GM23248 (cell line): ENCODE measurements around the gene TSEN2.

Experiments used
- EZH2 ChIP-seq: fragments of 200-600 bp; sonication (generic); IDR thresholded peaks from 2 replicates; pipeline ENCODE4 v1.6.1; 2018; ENCODE audit warnings: antibody characterized with exemption, mild to moderate bottlenecking; ENCODE audit not compliant: insufficient read depth, poor library complexity, severe bottlenecking
- EZH2phosphoT487 ChIP-seq: fragments of 200-600 bp; sonication (generic); IDR thresholded peaks from 2 replicates; pipeline ENCODE4 v1.6.1; 2018; ENCODE audit warnings: antibody characterized with exemption, moderate library complexity, mild to moderate bottlenecking, low read depth; ENCODE audit not compliant: insufficient read depth

DNA sequence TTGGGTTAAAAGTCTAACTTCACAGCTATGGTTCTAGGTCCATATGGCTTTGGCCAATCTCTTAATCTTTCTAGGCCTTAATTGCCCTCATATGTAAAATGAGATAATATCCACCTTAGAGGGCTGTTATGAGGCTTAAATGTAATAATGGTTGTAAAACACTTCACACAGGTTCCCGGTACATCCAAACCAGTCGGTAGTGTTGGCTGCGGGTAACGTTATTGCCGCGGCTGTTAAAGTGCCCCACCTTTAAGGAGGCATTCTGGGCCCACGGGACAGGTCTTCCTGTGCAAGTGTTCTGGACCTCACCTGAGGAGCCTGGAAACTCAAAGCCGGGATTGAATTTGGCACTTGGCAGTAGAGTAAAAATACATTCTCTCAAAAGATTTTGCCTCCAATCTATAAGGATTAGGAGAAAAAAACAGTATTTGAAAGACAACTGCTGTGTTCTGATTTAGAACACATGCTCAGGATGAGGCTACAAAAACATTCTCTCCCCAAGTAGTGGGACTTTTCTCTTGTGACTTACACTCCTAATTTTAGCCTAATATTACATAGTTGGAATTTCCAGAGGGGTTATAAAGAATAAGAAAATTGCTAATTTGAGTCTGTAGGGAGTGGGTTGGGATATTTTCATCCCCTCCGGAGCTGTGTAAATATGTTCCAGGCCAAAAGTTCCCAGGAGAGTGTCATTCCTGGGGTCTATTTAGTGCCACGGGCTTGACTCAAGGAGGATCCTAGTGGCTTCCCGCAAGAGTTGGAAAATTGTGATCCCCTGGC lies 44.9 kb upstream of the TSEN2 start:
- TF ChIP-seq EZH2, result no peak
- TF ChIP-seq EZH2phosphoT487, result no peak
